Activated B cell treated with CpG ODN at 0.5 μM for 24 hours (primary cell): ENCODE data around the gene TRIM31. TPM values are rescaled to one million over a fixed set of nuclear protein-coding genes. Genes with fewer than 3 reads are reported as not detected.
A peak's percentile ranks its signal among the peaks of the same experiment; 100 is the strongest.

Source experiments
- ATAC-seq: fragments of 200-7000 bp; cut with Tn5 transposase; one replicate; pipeline ENCODE4 v1.10.0; 2021; ENCODE audit warnings: low read depth, mild to moderate bottlenecking, moderate library complexity
- CTCF ChIA-PET: fragments of 350-600 bp; sonication (Branson Sonifier 250); formaldehyde crosslinking; loops from one replicate; lab custom pipeline; 2021; ENCODE audit warnings: antibody characterized with exemption; lab: Charles Lee
- POLR2A ChIA-PET: fragments of 350-600 bp; sonication (Branson Sonifier 250); formaldehyde crosslinking; loops from one replicate; lab custom pipeline; 2021; ENCODE audit warnings: antibody characterized with exemption; lab: Charles Lee
- DNase-seq: peaks from one replicate; pipeline ENCODE4 v3.0.0; 2022
- H3K27ac Mint-ChIP-seq: one replicate; pipeline ENCODE4 v1.8.0; 2020; ENCODE audit warnings: mixed read lengths
- H3K27me3 Mint-ChIP-seq: one replicate; pipeline ENCODE4 v1.8.0; 2021; ENCODE audit warnings: mixed read lengths
- H3K36me3 Mint-ChIP-seq: one replicate; pipeline ENCODE4 v1.8.0; 2021; ENCODE audit warnings: low read depth, mixed read lengths
- H3K4me1 Mint-ChIP-seq: one replicate; pipeline ENCODE4 v1.8.0; 2021; ENCODE audit warnings: mixed read lengths
- H3K4me3 Mint-ChIP-seq: one replicate; pipeline ENCODE4 v1.8.0; 2020; ENCODE audit warnings: mild to moderate bottlenecking, mixed read lengths
- H3K9me3 Mint-ChIP-seq: one replicate; pipeline ENCODE4 v1.8.0; 2020; ENCODE audit warnings: mixed read lengths
- intact Hi-C: fragments of 100-400 bp; cut with micrococcal nuclease; formaldehyde crosslinking; loops from one replicate; pipeline ENCODE4 v1.15.1; 2024
- total RNA-seq: library from RNA; stranded (reverse); gene quantifications from 2 replicates; pipeline ENCODE4 v1.2.3, GENCODE V29; 2022
- TF ChIP-seq, protein P1 (sequence below): fragments of 200-600 bp; IDR thresholded peaks from one replicate; pipeline ENCODE4 v1.8.0; 2022; ENCODE audit warnings: antibody characterized with exemption, mild to moderate bottlenecking

Gene TRIM31
- total RNA-seq, 1 donor from 2014 or later: not detected

DNA sequence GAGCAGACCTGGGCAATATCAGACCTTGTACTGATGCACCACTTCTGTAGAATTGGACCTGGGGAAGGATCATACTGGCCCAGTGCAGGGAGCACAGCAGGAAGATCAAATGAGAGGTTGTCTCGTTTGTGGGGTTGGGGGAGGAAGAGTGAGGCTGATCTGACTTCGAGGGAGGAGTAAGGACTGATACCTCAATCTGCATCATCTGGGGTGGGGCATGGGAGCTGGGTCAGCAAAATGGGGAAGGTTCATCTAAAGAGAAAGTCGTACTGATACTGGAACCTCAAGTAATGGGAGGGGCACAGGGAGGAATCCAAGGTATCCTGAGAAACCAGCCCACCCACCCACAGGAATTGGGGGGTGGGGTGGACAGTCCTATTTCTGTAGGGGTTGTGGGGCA, 41.0 kb downstream of the TRIM31 start:
- peaks cover 54% of the 10 kb centered on the region for H3K27me3 Mint-ChIP-seq
- intact Hi-C loops: no loop called here
- H3K4me1 Mint-ChIP-seq: peaks cover 50% of the 10 kb centered on the region
- DNase-seq (no peak), ATAC-seq (no peak)
- no peak overlapping the region for H3K4me3 Mint-ChIP-seq
- TF ChIP-seq, protein P1, sequence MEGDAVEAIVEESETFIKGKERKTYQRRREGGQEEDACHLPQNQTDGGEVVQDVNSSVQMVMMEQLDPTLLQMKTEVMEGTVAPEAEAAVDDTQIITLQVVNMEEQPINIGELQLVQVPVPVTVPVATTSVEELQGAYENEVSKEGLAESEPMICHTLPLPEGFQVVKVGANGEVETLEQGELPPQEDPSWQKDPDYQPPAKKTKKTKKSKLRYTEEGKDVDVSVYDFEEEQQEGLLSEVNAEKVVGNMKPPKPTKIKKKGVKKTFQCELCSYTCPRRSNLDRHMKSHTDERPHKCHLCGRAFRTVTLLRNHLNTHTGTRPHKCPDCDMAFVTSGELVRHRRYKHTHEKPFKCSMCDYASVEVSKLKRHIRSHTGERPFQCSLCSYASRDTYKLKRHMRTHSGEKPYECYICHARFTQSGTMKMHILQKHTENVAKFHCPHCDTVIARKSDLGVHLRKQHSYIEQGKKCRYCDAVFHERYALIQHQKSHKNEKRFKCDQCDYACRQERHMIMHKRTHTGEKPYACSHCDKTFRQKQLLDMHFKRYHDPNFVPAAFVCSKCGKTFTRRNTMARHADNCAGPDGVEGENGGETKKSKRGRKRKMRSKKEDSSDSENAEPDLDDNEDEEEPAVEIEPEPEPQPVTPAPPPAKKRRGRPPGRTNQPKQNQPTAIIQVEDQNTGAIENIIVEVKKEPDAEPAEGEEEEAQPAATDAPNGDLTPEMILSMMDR: no peak
- ChIA-PET POLR2A (interaction anchor here (0.5 to 2.2 kb wide), 2 partner anchors 11 to 32 kb away, joined by 3 to 11 read pairs; partner anchors contain the start of gene POLR1H), CTCF (interaction anchor here (1.2 kb wide), 1 partner anchor 59 kb away, joined by 3 read pairs; no protein-coding TSS in a partner anchor)
- H3K9me3 Mint-ChIP-seq: no peaks in the 10 kb centered on the region
- peaks cover 40% of the 10 kb centered on the region for H3K36me3 Mint-ChIP-seq
- no peak overlapping the region for H3K27ac Mint-ChIP-seq

- DNase-seq (no peak), ATAC-seq (no peak)
- Mint-ChIP-seq H3K27ac (no peak overlapping the region), H3K4me1 (peaks cover 56% of the 10 kb centered on the region), H3K4me3 (no peak overlapping the region), H3K27me3 (peaks cover 50% of the 10 kb centered on the region), H3K9me3 (no peaks in the 10 kb centered on the region), H3K36me3 (peaks cover 43% of the 10 kb centered on the region)
- TF ChIP-seq, protein P1: no peak
- CTCF ChIA-PET: interaction anchor here (1.2 kb wide), 1 partner anchor 60 kb away, joined by 3 read pairs; no protein-coding TSS in a partner anchor
- POLR2A ChIA-PET: interaction anchor here (0.5 to 2.2 kb wide), 3 partner anchors 10 to 32 kb away, joined by 3 to 11 read pairs (median 3); partner anchors contain the start of gene POLR1H
- intact Hi-C loops: no loop called here
Measured at GRCh38 chr6:30071081-30071818, 41.6 kb downstream of the TRIM31 start.

DNA sequence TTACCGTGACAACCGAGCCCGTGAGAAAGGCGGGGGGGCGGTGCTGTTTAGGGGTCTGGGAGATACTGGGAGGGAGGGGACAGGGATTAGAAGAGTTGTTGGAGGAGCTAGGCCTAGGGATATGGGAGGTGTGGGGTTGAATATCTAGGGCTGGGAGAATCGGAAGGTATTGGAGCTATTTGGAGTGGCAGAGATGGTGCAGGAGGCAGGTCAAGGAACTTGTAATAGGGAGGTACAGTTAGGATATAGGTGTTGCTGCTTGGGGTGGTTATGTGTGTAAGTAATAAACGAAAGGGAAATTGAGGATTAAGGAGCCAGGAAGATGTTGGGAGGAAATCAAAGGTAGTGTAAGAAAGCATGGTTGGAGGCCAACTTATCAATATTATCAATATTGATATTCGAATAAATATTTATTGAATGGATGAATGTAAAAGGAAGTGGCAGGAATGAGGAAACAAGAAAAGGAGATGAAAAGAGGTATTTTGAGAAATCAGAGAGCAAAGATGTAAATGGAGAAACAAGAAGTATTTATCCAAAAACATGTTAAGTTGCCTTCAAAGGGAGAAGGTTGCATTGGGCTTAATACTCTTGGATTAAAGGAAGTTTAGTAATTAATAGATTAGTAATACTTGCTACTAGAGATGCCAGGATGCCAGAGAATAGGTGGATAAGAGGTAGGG, 45.3 kb downstream of the TRIM31 start:
- CTCF ChIA-PET: interaction anchor here (2.3 kb wide), 1 partner anchor 35 kb away, joined by 9 read pairs; no protein-coding TSS in a partner anchor
- H3K36me3 Mint-ChIP-seq: peaks cover 64% of the 10 kb centered on the region
- peak overlapping the region; percentile 98 for H3K4me3 Mint-ChIP-seq
- peaks cover 24% of the 10 kb centered on the region for H3K27me3 Mint-ChIP-seq
- intact Hi-C loops: loop anchor here (1.0 to 5.0 kb wide), 7 partner anchors 36 to 490 kb away; partner anchors contain the start of genes GNL1, HLA-F, PRR3 and RPP21
- H3K27ac Mint-ChIP-seq: peak overlapping the region; percentile 99
- peaks cover 58% of the 10 kb centered on the region for H3K4me1 Mint-ChIP-seq
- no peak for DNase-seq
- POLR2A ChIA-PET: interaction anchor here (0.7 to 1.7 kb wide), 3 partner anchors 37 to 1086 kb away, joined by 3 to 7 read pairs (median 4); no protein-coding TSS in a partner anchor
- H3K9me3 Mint-ChIP-seq: no peaks in the 10 kb centered on the region
- TF ChIP-seq, protein P1: no peak
- no peak for ATAC-seq

GRCh38 chr6:30066577-30067459, 46.1 kb downstream of the TRIM31 start, which contains the start of gene PPP1R11:
TSS of gene PPP1R11 (plus strand) at chr6:30067198. CDS start at chr6:30067411, 213 bp downstream.
- Mint-ChIP-seq H3K9me3 (no peaks in the 10 kb centered on the region), H3K4me1 (peaks cover 60% of the 10 kb centered on the region), H3K27me3 (peaks cover 17% of the 10 kb centered on the region), H3K36me3 (peaks cover 66% of the 10 kb centered on the region), H3K4me3 (peak within 1 kb of the TSS; percentile 98), H3K27ac (peak within 1 kb of the TSS; percentile 99)
- TF ChIP-seq, protein P1: no peak
- ChIA-PET POLR2A (interaction anchor here (0.6 to 1.7 kb wide), 19 partner anchors 9 to 1768 kb away, joined by 3 to 13 read pairs (median 4); partner anchors contain the start of genes GABBR1, GNL1, TRIM26 and TRIM39), CTCF (interaction anchor here (0.7 to 2.3 kb wide), 3 partner anchors 36 to 1673 kb away, joined by 3 to 9 read pairs (median 3); partner anchors contain the start of gene MSH5)
- peak; percentile 96 for ATAC-seq
- intact Hi-C loops: loop anchor here (1.0 to 5.0 kb wide), 7 partner anchors 36 to 490 kb away; partner anchors contain the start of genes GNL1, HLA-F, PRR3 and RPP21
- DNase-seq: peak; percentile 95
